Colon (tissue), 2 donors: ENCODE data around the gene MAN1A2.
"Not testable (repeated sequence)": the region's sequence is repeated elsewhere in the genome, so short reads cannot be mapped to it uniquely, and the experiment has no call there.

Source experiments
- FAIRE-seq: peaks from 2 replicates; lab custom pipeline; 2012; peaks lifted over from hg19 to GRCh38; lab: Jason Lieb, UNC
- donor health status: control.
- donor health status: control.

The MAN1A2 gene

DNA sequence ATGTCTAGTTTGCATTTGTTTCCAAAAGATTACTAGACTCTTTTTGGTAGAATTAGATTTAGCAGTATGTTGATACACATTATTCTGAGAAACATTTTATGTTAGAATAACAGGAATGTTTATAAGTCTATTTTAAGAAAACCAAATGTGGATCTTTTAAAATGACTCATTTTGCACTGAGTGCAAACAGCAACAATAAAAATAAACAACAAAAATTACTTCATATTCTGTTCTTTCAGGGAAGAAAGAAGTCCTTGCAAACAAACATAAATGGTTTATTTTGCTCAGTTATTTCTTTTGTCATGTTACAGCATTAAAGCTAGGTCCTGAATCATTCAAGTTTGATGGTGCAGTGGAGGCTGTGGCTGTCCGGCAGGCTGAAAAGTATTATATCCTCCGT lies 131.8 kb downstream of the MAN1A2 start:
- FAIRE-seq: no peak

DNA sequence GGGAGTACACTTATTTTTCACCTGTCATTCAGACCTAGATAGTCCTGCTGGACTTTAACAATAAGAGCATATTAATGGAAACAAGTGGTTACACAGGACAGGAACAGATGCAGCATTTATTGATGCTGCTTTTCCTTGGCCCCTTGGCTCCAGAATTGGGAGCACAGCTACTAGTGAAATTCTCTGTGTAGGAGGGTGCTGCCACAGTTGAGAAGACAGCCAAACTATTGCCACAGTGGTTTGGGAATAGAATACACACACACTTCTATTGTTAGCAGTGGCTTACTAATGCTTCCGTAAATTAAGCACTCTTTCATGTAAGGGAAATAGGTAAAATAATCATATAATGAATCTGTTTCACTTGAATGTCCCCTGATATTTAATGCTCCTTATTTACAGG lies 133.3 kb downstream of the MAN1A2 start:
- no peak for FAIRE-seq

DNA sequence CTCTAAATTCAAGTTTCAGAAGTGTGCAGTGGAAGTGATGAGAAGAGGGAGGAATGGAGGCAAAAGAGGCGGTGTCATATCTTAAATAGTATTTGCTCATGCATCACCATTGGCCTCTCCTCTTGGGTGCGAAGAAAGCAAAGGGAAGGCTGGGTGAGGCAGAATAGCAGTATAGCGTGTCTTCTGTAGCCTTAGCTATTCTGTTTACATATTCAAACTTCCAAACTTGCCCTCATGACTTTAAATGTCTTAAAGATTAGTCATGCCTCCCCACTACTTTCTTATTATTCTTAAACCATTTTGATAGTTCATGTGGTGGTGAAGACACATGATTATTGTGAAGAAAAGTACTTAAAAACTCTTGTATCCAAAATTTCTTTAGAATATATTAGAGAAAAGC lies 134.0 kb downstream of the MAN1A2 start:
- FAIRE-seq: no peak

DNA sequence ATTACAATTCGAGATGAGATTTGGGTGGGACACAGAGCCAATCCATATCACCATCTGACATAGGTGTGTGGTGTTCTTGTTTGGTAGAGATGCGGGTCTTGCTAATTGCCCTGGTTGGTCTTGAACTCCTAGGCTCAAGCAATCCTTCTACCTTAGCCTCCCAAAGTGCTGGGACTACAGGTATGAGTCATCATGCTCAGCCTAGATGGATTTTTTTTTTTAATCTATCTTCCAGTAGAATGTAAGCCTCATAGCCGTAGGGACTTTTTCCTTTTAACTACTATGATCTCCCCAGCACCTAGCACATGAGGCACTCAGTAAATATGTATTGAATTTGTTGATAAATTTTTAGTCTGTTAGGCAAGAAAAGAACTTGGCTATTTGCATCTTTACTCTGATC lies 144.0 kb downstream of the MAN1A2 start:
- FAIRE-seq: no peak

DNA sequence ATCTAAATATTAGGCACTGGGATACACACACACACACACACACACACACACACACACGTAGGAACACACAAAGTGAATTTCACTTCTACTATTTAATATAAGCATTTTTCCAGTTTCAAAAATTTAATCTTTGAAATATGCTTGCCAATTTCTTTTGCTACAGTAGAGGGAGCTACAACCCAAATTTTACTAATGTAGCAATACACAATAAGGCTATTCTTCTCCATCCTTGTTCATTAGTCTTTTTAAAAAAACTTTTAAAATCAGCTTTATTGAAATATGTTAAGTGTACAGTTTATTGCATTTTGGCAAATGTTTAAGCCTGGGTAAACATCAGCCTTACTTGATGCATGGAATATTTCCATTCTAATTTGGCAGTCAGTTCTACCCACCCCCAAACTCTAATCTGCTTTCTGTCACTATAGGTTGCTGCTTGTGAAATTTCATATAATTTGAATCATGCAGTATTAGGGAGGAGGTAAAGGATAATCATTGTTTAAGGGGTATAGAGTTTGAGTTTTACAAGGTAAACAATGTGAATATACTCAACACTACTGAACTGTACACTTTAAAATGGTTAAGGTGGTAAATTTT lies 145.6 kb downstream of the MAN1A2 start:
- FAIRE-seq: peak; percentile 55

DNA sequence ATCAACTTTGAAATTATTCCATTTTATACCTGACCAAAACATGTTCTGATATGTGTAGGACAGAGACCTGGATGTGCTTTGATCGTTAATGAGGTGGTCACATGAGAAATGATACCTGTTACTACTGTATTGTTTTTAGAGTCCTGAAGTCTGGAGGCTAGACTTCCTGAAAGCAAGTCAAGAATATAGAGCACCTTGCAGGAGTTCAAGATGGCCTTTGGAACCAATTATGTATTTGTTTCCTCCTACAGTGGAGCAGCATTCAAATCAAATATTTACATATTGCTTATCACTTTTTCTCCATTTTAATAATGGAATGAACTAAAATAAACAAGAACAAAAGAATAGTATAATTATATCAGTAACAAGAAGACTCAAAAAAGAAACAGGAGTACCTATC lies 155.9 kb downstream of the MAN1A2 start:
- FAIRE-seq: peak; percentile 24

DNA sequence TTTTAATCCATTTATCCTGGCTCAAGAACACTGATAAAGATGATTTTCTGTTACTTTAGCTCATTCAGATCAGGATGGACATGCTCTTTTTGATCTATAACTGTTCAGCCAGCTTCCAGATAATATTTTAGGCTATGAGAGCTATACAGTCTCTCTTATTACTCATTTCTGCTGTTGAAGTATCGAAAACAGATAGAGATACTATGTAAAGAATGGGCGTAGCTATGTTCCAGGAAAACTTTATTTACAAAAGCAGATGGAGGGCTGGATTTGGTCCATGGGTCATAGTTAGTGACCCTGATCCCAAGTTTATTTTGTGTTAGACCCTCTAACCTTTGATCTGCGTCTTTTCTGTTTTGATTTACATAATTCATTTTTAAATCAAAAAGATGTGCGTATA lies 159.8 kb downstream of the MAN1A2 start:
- FAIRE-seq: no peak

DNA sequence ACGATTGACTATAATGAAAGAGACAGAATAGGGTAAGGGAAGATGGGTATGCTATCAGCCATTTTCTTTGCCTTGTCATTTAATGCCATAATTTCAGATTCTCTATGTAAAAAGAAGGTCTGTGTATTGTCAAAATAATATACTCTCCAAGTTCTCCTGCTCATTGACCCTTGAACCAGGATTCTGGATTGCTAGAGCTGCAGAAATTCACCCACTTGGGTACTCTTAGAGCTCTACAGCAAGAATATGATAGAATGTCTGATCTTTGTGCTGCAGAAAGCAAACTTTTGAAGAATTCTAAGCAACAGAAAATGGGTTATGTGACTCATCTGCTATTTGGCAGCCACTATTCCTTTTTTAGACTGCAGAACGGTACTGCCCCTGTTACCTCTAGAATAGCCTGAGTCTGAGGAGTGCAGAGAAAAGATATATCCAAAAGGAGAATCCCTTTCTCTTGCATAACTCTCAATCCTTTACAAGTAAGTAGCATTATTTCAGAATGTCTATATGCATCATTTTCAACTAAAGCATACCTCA lies 160.4 kb downstream of the MAN1A2 start:
- no peak for FAIRE-seq

DNA sequence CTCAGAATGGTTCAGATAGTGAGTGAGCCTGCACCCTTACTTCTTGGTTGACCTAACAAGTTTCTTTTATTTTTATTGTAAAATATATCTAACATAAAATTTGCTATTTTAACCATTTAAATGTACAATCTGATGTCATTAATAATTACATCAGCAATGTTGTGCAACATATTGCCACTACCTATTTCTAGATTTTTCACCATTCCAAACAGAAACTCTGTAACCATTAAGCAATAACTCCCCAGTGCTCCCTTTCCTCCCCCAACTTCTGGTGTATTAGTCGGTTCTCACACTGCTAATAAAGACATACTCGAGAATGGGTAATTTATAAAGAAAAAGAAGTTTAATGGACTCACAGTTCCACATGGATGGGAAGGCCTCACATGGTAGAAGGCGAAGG lies 162.4 kb downstream of the MAN1A2 start:
- no peak for FAIRE-seq

DNA sequence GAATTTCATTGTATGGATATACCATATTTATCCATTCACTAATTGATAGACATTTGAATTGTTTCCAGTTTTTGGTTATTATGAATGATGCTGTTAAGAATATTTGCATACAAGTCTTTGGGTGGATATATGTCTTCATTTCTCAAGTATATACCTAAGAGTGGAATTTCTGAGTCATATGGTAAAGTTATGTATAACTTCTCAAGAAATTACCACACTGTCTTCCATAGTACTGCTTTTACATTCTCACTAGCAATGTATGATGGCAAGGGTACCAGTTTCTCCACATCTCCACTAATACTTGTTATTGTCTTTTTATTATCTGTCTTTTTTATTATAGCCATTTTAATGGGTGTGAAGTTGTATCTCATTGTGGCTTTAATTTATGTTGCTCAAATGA lies 164.0 kb downstream of the MAN1A2 start:
- FAIRE-seq: no peak

DNA sequence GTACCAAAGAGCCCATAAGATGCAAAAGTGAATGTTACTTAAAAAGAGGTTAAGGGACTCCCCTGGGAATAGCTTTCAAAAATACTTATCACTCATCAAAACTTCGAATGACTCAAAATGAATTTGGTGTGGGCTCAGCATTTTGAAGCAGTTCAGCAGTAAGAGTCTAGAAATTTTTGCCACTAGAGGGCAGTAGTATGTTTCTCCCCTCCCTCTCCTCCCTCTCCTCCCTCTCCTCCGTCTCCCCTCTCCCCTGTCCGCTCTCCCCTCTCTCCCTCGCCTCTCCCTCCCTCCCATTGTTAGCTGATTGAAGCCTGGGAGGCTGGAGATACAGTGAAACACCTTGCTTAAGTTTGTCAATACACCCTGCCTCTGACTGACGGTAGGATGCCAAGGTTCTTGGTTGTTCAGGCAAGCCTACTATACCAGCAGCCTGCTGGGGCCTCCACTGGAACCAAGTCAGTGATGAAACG lies 167.8 kb downstream of the MAN1A2 start:
- no peak for FAIRE-seq

DNA sequence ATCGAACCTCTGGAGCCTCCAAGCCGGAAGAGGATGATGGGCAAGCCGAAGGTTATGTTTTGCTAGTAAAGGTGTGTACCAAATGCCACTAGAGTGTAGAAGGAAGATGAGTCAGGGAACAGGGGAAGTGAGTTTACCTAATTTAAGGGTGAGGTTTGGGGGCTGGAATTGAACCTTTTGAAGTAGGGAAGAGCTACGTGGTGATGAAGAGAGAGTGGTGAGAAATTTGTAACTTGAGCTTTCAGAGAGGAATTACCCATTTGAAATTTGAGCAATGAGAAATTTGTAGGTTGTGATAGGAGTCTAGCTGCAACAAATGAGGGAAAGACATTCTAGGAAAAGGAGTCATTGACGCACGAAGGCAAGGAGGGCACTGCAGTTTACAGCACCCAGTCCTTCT lies 168.6 kb downstream of the MAN1A2 start:
- no peak for FAIRE-seq

DNA sequence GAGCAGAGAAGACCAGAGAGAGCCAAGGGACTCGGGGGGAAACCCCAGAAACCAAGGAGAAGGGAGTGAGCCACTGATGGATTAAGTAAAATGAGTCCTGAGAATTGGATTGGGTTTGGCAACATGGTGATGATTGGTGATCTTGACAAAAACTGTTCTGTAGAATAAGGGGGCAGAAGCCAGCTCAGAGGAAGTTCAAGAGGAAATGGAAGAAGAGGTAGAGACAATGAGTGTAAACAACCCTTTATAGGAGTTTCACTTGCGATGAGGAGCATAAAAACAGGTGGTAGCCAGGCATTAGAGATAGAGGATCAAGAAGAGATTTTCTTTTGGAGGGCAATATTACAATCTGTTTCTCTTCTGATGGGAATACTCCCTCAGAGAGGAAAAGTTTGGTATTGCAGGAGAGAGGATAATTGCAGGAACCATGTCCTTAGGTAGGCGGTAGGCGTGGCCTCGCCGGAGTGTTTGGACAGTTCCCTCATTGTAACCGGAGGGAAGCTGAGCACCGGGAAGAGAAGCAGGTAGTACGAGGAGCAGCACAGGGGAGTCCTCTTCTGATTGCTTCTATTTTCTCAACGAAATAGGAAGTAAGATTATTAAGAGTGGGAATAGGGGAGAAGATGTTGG lies 170.2 kb downstream of the MAN1A2 start:
- FAIRE-seq: no peak

DNA sequence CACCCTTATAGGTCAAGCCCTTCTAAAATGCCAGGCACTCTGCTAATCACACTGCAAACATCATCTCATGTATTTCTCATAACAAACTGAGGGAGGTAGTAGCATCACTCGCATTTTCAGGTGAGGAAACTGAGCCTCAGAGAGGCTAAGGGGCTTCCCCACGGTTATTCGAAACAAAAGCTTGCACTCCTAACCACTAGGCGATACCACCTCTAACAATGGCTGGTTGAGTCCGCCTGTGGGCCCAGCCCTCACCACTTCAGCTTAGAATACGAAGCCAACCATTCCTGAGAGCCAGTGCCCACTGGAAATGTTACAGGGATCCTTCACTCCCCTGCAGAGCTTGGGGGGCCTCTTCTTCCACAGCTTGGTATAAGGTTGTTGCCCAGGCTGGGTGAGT lies 173.3 kb downstream of the MAN1A2 start:
- no peak for FAIRE-seq

DNA sequence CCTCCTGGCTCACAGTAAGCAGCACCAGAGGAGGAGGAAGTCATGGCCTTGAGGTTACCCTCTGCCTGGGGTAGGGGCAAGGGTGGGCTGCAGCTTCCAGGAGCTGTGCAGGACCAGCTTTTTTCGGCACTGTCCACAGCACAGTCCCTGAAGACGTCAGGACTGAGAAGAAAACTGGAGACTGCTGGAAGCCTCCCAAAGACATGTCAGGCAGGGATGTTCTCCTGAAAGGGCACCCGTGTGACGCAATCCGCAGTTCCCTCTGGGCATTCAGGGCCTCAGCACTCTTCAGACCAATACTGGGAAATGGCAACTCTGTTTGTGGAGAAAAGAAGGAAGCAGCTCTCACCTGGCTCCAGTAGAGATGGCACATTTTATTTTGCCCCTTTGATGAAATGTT lies 173.8 kb downstream of the MAN1A2 start:
- FAIRE-seq: no peak

DNA sequence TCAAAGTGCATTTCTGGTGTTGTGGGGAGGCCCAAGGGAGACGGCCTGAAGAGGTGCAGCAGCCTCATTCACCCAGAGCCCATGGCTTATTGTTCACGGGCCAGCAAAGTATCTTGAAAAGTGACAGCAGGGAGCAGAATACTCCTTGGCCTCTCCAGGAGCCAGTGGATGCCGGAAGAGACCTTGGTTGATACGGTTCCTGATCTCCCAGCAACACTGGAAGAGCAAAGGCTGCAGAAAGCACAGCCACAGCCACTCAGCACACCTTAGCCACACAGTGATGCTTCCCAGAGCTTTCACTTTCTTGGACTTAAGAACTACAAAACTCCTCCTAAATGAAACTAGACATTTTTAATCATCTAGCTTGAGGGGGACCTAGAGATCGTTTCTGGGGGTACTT lies 174.3 kb downstream of the MAN1A2 start:
- no peak for FAIRE-seq

DNA sequence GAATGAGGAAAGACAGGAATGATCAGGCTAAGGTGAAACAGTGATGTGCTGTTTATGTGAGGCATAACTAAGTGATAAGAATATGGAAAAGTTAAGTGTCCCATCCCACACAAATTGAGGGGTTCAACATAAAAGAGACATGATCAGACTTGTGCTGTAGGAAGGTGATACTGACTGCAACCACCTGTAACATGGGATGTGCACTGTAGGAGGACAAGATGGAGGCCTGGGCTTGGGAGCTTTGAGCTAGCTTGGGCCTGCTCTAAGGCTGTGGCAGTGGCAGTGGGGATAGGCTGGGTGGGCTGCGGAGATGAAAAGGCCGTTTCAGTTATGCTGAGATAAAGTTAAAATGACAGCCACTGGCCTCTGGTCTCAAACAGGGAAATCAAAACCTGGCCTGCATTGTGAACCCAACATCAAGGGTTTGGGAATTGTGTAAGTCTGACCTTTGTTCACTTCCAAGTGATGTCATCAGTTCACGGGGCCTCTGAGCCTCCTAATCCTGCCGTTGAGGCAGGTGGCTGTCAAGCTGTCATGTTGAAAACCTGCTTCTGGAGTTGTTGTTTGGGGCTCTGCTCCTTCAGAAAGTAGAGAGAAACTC lies 177.4 kb downstream of the MAN1A2 start:
- FAIRE-seq: no peak

DNA sequence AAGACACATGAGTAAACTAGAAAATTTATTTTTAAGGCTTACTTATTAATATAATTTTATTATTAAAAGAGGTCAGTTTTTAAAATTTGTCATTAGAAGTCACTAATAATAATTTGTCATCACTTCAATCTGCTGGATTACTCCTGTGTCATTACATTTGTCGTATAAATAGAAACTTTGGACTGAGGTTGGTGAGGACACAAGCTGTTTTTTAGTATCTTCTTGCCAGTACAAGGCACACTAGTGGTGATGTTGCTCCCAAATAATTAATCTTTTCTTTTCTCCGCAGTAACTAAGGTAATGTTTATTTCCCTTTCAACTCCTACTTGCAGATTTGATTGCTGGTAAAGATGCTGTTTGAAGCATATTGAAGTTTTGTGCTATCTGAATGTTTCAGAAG lies 179.2 kb downstream of the MAN1A2 start:
- no peak for FAIRE-seq

DNA sequence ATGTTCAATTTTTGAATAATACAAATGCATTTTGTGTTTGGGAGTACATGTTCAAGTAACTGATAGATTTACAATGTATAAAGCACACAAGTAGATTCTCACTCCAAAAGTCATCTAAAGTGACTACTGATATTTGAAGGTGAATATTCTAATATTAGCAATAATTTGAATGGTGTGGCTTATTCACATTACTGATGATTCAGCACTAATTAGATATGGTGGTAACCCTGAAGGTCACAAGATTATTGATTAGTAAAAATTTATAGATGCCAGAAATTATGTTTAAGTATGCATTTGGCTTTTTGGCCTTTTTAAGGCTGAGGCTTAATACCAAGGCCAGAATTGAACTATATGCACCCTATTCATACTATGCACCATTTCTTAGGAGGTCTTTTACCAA lies 186.2 kb downstream of the MAN1A2 start:
- FAIRE-seq: no peak

DNA sequence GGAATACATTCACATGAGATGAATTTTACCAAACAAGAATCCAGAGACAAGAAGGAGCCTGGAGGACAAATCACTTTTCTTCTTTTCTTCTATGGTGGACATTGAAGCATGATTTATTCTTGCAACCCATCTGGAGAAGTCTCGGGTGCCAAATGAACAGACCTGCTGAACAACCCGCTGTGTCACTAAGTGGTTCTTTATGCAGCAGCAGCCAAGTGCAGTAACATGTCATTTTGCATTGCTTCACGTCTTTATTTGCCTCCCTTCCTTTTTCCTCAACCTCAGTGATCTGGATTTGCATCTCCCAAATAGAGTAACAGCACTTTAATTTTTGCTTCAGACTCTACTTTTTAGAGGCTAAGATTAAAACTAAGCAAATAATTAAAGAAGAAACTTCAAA lies 188.6 kb downstream of the MAN1A2 start:
- no peak for FAIRE-seq

DNA sequence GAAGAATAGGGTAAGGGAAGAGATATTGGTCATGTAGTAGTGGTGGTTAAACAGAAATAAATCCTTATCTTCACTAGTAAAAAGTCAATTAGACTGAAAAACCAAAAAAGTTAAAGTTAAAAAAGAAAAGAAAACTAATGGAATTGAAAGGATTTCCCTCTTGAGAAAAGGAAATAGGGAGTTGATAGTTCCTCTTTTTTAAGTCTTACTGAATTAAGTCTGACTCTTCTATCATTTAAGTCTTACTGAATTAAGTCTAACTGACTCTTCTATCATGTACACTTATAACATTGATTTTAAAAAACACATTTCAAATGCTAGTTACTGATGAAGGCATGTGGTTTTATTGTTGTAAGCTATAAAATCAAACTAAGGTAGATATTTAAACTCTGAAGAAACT lies 189.1 kb downstream of the MAN1A2 start:
- no peak for FAIRE-seq

DNA sequence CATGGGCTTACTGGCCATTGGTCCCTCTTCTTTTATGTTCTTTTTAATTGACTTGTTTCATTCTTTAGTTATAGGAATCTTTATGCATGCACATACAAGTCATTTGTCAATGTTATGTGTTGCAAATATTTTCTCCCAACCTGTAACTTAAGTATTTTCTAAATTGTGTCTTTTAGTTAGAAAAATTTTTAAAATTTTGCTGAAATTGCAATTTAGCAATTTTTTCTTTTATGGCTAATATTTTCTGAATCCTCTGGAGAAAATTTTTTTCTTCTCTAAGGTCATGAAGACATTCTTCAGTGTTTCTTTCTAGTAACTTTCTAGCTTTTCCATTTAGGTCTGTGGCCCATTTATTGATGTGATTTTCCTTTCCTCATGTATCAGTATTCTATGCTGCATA lies 189.7 kb downstream of the MAN1A2 start:
- no peak for FAIRE-seq

DNA sequence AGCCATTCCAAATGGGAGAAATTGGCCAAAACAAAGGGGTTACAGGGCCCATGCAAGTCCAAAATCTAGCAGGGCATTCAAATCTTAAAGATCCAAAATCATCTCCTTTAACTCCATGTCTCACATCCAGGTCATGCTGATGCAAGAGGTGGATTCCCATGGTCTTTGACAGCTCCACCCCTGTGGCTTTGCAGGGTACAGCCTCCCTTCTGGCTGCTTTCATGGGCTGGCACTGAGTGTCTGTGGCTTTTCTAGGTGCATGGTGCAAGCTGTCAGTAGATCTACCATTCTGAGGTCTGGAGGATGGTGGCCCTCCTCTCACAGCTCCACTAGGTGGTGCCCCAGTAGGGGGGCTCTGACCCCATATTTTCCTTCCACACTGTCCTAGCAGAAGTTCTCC lies 191.2 kb downstream of the MAN1A2 start:
- not testable (repeated sequence) for FAIRE-seq

DNA sequence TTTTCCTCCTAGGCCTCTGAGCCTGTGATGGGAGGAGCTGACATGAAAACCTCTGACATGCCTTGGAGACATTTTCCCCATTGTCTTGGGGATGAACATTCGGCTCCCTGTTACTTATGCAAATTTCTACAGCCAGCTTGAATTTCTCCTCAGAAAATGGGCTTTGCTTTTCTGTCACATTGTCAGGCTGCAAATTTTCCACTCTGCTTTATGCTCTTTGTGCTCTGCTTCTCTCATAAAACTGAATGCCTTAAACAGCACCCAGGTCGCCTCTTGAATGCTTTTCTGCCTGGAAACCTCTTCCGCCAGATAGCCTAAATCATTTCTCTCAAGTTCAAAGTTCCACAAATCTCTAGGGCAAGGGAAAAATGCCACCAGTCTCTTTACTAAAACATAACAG lies 191.9 kb downstream of the MAN1A2 start:
- no peak for FAIRE-seq
